Effector memory CD8-positive, alpha-beta T cell (primary cell): ENCODE measurements around the gene PLA2G3.
"Not testable (repeated sequence)": the region's sequence is repeated elsewhere in the genome, so short reads cannot be mapped to it uniquely, and the experiment has no call there.

Source experiments
- ATAC-seq: fragments of 150-1000 bp; cut with Tn5 transposase; replicated peaks from 2 replicates; pipeline ENCODE4 v1.10.0; 2021; ENCODE audit warnings: mild to moderate bottlenecking, moderate library complexity
- DNase-seq, 3 experiments: peaks; one replicate each; pipeline ENCODE4 v3.0.0; 2021
- H3K27ac Mint-ChIP-seq, 2 donors: one replicate each; pipeline ENCODE4 v1.8.0; 2022; ENCODE audit warnings: mild to moderate bottlenecking in 2 of 2, mixed read lengths in 2 of 2, moderate library complexity in 2 of 2
- H3K27me3 Mint-ChIP-seq, 2 donors: one replicate each; pipeline ENCODE4 v1.8.0; 2022; ENCODE audit warnings: mixed read lengths in 2 of 2
- H3K36me3 Mint-ChIP-seq: one replicate; pipeline ENCODE4 v1.8.0; 2022; ENCODE audit warnings: mild to moderate bottlenecking, moderate library complexity, mixed read lengths; ENCODE audit not compliant: insufficient read depth
- H3K4me1 Mint-ChIP-seq, 2 donors: one replicate each; pipeline ENCODE4 v1.8.0; 2022; ENCODE audit warnings: low read depth in 2 of 2, mixed read lengths in 2 of 2
- H3K4me3 Mint-ChIP-seq, 2 donors: one replicate each; pipeline ENCODE4 v1.8.0; 2022; ENCODE audit warnings: mild to moderate bottlenecking in 2 of 2, mixed read lengths in 2 of 2, moderate library complexity in 2 of 2
- H3K9me3 Mint-ChIP-seq, 2 donors: one replicate each; pipeline ENCODE4 v1.8.0; 2022; ENCODE audit warnings: mixed read lengths in 2 of 2

Gene PLA2G3

GRCh38 chr22:31125521-31126117, 14.7 kb downstream of the PLA2G3 start:
- Mint-ChIP-seq H3K9me3 (no peaks in the 10 kb centered on the region), H3K27me3 (peaks cover 0 to 14% of the 10 kb centered on the region in 2 donors), H3K4me1 (peaks cover 0 to 3% of the 10 kb centered on the region in 2 donors), H3K36me3 (no peaks in the 10 kb centered on the region), H3K27ac (no peak overlapping the region), H3K4me3 (no peak overlapping the region)
- no peak for ATAC-seq
- DNase-seq: no peak

DNA sequence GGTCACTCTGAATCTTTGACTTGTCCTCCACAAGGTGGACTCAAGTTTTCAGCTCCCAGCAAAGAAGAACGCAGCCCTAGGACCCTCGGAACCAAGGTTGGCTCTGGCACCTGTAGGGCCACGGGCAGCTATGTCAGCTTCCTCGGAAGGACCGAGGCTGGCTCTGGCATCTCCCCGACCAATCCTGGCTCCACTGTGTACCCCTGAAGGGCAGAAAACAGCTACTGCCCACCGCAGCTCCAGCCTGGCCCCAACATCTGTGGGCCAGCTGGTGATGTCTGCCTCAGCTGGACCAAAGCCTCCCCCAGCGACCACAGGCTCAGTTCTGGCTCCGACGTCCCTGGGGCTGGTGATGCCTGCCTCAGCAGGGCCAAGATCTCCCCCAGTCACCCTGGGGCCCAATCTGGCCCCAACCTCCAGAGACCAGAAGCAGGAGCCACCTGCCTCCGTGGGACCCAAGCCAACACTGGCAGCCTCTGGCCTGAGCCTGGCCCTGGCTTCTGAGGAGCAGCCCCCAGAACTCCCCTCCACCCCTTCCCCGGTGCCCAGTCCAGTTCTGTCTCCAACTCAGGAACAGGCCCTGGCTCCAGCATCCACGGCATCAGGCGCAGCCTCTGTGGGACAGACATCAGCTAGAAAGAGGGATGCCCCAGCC, 15.4 kb downstream of the PLA2G3 start:
- Mint-ChIP-seq H3K4me3 (no peak overlapping the region), H3K27me3 (peaks cover 0 to 14% of the 10 kb centered on the region in 2 donors), H3K36me3 (no peaks in the 10 kb centered on the region), H3K27ac (no peak overlapping the region), H3K9me3 (no peaks in the 10 kb centered on the region), H3K4me1 (peaks cover 0 to 3% of the 10 kb centered on the region in 2 donors)
- no peak for DNase-seq
- ATAC-seq: no peak

GRCh38 chr22:31124290-31124689, 16.0 kb downstream of the PLA2G3 start:
- DNase-seq (no peak), ATAC-seq (no peak)
- Mint-ChIP-seq H3K9me3 (no peaks in the 10 kb centered on the region), H3K4me1 (peaks cover 0 to 3% of the 10 kb centered on the region in 2 donors), H3K27me3 (peaks cover 0 to 14% of the 10 kb centered on the region in 2 donors), H3K27ac (no peak overlapping the region), H3K36me3 (no peaks in the 10 kb centered on the region), H3K4me3 (no peak overlapping the region)

DNA sequence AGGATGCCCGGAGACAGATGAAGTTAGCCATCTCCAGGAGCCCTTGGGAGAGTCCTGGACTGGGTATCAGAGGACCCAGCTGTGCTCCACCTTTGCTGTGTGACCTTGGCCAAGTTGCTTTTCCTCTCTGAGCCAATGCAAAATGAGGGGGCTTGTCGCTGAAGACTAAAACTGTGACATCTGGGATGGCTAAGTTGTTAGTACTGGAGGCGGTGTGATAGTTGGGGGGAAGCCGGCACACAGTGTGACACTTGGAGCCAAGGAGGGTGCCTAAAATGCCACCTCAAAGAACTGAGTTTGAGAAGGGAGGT, 17.1 kb downstream of the PLA2G3 start:
- no peak for DNase-seq
- Mint-ChIP-seq H3K4me1 (peaks cover 0 to 3% of the 10 kb centered on the region in 2 donors), H3K9me3 (no peaks in the 10 kb centered on the region), H3K36me3 (no peaks in the 10 kb centered on the region), H3K27me3 (peaks cover 0 to 14% of the 10 kb centered on the region in 2 donors), H3K4me3 (no peak overlapping the region), H3K27ac (no peak overlapping the region)
- ATAC-seq: no peak

GRCh38 chr22:31122532-31123291, 17.6 kb downstream of the PLA2G3 start, which contains the start of gene INPP5J:
Gene INPP5J (plus strand): TSS chr22:31122966. CDS start chr22:31123015, 49 bp downstream.
- Mint-ChIP-seq H3K27me3 (peaks cover 0 to 8% of the 10 kb centered on the region in 2 donors), H3K27ac (peak within 1 kb of the TSS in 1 of 2 donors; percentile 66), H3K4me3 (no peak within 1 kb of the TSS), H3K36me3 (no peaks in the 10 kb centered on the region), H3K9me3 (no peaks in the 10 kb centered on the region), H3K4me1 (peaks cover 0 to 3% of the 10 kb centered on the region in 2 donors)
- DNase-seq (no peak), ATAC-seq (no peak)

DNA sequence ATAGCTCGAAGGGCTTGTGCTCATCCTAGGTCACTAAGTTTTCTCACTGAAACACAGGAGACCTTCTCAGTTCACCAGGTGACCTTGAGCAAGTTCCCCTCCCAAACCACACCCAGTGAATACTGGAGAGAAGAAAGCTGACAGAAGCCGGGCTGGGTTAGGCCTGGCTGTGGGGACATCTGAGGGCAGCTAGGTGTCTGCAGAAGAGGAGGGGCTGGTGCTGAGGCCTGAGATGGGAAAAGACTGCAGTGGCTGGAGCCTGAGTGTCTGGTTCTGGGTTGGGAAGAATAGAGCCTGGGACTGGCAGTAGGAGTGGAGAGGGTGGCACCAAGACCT, 18.1 kb downstream of the PLA2G3 start:
- Mint-ChIP-seq H3K4me1 (peaks cover 0 to under 1% of the 10 kb centered on the region in 2 donors), H3K4me3 (no peak overlapping the region), H3K27ac (peak overlapping the region in 1 of 2 donors; percentile 66), H3K27me3 (peaks cover 0 to 3% of the 10 kb centered on the region in 2 donors), H3K9me3 (no peaks in the 10 kb centered on the region), H3K36me3 (no peaks in the 10 kb centered on the region)
- ATAC-seq: no peak
- no peak for DNase-seq

DNA sequence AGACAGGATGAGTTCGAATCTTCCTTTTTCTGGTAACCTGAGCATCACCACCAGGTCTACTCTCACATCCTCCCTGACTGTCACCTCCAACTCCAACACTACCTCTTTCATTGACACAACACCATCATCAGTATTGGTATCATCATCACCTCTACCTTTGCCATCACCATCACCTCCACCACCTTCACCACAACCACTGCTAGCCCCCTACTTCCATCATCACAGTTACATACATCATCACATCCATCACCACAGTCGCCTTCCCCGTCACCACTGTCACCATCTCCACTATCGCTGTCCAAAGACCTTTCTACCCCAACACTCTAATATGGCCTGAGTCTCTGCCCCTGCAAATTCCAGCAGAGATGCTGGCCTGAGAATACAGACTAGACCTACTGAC, 18.9 kb downstream of the PLA2G3 start:
- Mint-ChIP-seq H3K9me3 (no peaks in the 10 kb centered on the region), H3K27me3 (no peaks in the 10 kb centered on the region), H3K4me1 (no peaks in the 10 kb centered on the region), H3K4me3 (no peak overlapping the region), H3K27ac (peak overlapping the region in 1 of 2 donors; percentile 4), H3K36me3 (no peaks in the 10 kb centered on the region)
- ATAC-seq (no peak), DNase-seq (no peak)

GRCh38 chr22:31120642-31121041, 19.7 kb downstream of the PLA2G3 start:
- H3K27me3 Mint-ChIP-seq: no peaks in the 10 kb centered on the region
- no peak overlapping the region for H3K4me3 Mint-ChIP-seq
- ATAC-seq (no peak), DNase-seq (no peak)
- H3K36me3 Mint-ChIP-seq: no peaks in the 10 kb centered on the region
- no peaks in the 10 kb centered on the region for H3K9me3 Mint-ChIP-seq
- no peak overlapping the region for H3K27ac Mint-ChIP-seq
- no peaks in the 10 kb centered on the region for H3K4me1 Mint-ChIP-seq

DNA sequence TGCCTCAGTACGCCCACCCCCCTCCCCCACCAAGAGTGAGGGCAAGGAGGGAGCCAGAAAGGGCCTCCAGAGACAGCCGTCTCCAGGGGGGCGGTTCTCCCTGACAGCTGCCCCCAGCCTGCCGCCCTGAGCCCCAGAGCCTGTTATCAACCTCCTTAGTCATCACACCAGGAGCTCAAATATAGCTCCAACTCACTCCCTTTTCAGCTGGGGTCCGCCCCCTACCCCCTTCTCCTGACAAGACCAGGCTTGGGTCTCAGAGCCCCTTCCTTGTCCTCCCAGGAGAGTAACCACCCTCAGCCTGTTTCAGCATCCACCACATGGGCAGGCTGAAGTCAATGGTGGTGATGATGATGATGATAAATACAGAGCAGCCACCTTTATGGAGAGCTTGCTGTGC, 20.1 kb downstream of the PLA2G3 start:
- H3K27me3 Mint-ChIP-seq: no peaks in the 10 kb centered on the region
- no peaks in the 10 kb centered on the region for H3K4me1 Mint-ChIP-seq
- ATAC-seq (no peak), DNase-seq (no peak)
- no peaks in the 10 kb centered on the region for H3K9me3 Mint-ChIP-seq
- H3K36me3 Mint-ChIP-seq: no peaks in the 10 kb centered on the region
- peak overlapping the region in 1 of 2 donors; percentile 36 for H3K27ac Mint-ChIP-seq
- no peak overlapping the region for H3K4me3 Mint-ChIP-seq

GRCh38 chr22:31119026-31119717, 21.1 kb downstream of the PLA2G3 start:
- Mint-ChIP-seq H3K36me3 (no peaks in the 10 kb centered on the region), H3K4me1 (no peaks in the 10 kb centered on the region), H3K27ac (no peak overlapping the region), H3K9me3 (no peaks in the 10 kb centered on the region), H3K4me3 (no peak overlapping the region), H3K27me3 (no peaks in the 10 kb centered on the region)
- ATAC-seq (no peak), DNase-seq (no peak)

DNA sequence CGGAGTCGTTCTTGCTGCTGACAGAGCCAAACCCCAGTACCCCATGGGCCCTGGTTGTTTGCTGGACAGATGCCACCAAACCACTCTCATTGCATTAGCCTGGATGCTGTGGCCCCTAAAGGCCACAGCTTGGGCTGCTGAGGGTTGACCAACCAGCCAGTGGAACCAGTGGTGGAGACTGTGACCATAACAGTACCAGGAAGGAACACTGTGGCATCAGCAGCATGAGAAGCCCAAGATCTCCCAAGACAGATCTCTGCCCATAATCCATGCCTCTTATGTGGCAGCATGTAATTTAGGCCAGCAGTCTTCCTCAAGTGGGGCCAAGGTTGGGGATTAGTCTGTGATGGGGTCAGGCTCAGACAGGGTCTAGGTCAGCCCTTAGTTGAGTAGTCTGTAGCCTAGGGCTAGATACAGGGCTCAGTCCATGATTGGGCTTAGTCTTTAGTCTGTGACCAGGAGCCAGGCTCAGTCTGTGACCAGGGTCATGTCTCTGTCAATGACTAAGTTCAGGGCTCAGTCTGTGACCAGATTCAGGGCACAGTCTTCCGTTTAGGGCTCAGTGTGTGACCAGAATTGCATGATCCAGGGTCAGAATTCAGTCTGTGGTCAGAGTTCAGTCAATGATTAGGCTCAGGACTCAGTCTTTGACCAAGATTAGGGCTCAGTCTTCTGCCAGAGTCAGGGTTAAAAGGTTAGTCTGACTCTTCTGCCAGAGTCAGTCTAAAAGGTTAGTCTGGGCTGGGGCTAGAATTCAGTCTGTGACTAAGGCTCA, 22.1 kb downstream of the PLA2G3 start:
- Mint-ChIP-seq H3K36me3 (no peaks in the 10 kb centered on the region), H3K4me1 (no peaks in the 10 kb centered on the region), H3K27me3 (no peaks in the 10 kb centered on the region), H3K4me3 (no peak overlapping the region), H3K9me3 (no peaks in the 10 kb centered on the region), H3K27ac (no peak overlapping the region)
- ATAC-seq (no peak), DNase-seq (no peak)

- DNase-seq, H3K27me3 Mint-ChIP-seq, H3K27ac Mint-ChIP-seq, H3K4me1 Mint-ChIP-seq, H3K9me3 Mint-ChIP-seq, H3K4me3 Mint-ChIP-seq, ATAC-seq, H3K36me3 Mint-ChIP-seq: not testable (repeated sequence)
Observed at GRCh38 chr22:31112547-31113091, 27.7 kb downstream of the PLA2G3 start.

DNA sequence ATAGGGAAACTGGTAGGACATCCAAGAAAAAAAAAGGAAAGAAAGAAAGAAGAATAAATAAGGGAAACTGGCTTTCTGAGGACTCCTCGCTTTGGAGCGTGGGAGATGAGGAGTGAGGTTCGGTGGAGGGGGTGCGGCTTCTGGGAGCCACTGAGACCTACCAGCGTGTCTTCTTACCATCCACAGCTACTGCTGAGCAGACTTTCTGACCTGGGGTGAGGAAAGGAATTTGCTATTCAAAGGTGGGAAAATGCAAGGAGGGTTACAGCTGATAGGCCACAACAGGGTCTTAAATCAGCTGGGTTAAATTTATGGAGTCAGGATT, 32.5 kb downstream of the PLA2G3 start:
- H3K36me3 Mint-ChIP-seq: peaks cover 9% of the 10 kb centered on the region
- DNase-seq (no peak), ATAC-seq (peak; percentile 20)
- H3K27ac Mint-ChIP-seq: peak overlapping the region; percentile 92 to 93
- peak overlapping the region; percentile 92 to 96 for H3K4me3 Mint-ChIP-seq
- no peaks in the 10 kb centered on the region for H3K27me3 Mint-ChIP-seq
- H3K9me3 Mint-ChIP-seq: no peaks in the 10 kb centered on the region
- peaks cover 22 to 23% of the 10 kb centered on the region in 2 donors for H3K4me1 Mint-ChIP-seq
